ENCODE results near the gene HOXC9. TPM values are rescaled to one million over a fixed set of nuclear protein-coding genes. Genes with fewer than 3 reads are reported as not detected.

The HOXC9 gene
- total RNA-seq, 1 experiment from 2014 or later: not detected

DNA sequence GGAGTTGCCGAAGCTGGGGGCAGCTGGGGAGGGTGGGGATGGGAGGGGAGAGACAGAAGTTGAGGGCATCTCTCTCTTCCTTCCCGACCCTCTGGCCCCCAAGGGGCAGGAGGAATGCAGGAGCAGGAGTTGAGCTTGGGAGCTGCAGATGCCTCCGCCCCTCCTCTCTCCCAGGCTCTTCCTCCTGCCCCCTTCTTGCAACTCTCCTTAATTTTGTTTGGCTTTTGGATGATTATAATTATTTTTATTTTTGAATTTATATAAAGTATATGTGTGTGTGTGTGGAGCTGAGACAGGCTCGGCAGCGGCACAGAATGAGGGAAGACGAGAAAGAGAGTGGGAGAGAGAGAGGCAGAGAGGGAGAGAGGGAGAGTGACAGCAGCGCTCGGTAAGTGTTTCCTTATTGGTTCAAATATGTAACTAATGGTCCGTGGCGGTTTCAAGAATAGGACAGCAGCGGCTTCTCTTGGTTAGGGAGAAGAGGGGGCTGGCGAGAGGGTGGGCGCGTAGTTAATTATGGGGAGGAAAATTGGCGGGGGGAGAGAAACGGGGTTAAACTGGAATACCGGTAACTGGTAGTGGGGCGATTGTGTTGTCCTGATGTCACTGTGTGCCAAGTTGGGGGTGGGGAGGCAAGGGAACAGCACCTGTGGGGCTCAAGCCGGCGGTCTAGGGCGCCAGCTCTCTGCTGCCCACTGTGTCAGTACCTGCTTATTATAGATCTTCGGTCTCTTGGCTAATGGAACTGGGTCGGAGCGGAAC, 17.2 kb downstream of the HOXC9 start:
- peaks cover 93% of the 10 kb centered on the region for H3K27me3 ChIP-seq (ENCODE audit: insufficient read depth, low read length)
- H3K14ac ChIP-seq (ENCODE audit: insufficient read depth, low read length): no peak overlapping the region
- peak; percentile 68 for DNase-seq
- no peaks in the 10 kb centered on the region for H3K4me1 ChIP-seq (ENCODE audit: insufficient read depth, low read length)
- H2BK15ac ChIP-seq (ENCODE audit: low read depth, low read length): no peak overlapping the region
- no peak overlapping the region for H3K18ac ChIP-seq (ENCODE audit: insufficient read length, low read depth, low read length)
- H2AK5ac ChIP-seq (ENCODE audit: insufficient read length, low read length): no peak overlapping the region
- no peak overlapping the region for H4K91ac ChIP-seq (ENCODE audit: insufficient read length, low read depth, low read length)
- no peak overlapping the region for H4K5ac ChIP-seq (ENCODE audit: insufficient read length, low read depth, low read length)
- H3K27ac Mint-ChIP-seq: no peak overlapping the region
- no peaks in the 10 kb centered on the region for H4K20me1 ChIP-seq (ENCODE audit: control insufficient read depth, insufficient read depth, insufficient read length)
- no peaks in the 10 kb centered on the region for H3K79me2 ChIP-seq (ENCODE audit: insufficient read depth, low read length)
- H2BK5ac ChIP-seq (ENCODE audit: insufficient read length, low read length): no peak overlapping the region
- H3K9me3 ChIP-seq (ENCODE audit: control insufficient read depth, low read depth, low read length): no peaks in the 10 kb centered on the region
- WGBS (ENCODE audit: extremely low coverage, insufficient read length, low lambda C conversion rate): no CpG with 5 or more reads among the region's 24 CpGs
- H3K36me3 Mint-ChIP-seq (ENCODE audit: insufficient read depth in 1 of 3, low read depth in 3 of 3): no peaks in the 10 kb centered on the region
- no peak overlapping the region for H2BK20ac ChIP-seq (ENCODE audit: low read depth, low read length, poor library complexity, severe bottlenecking)
- no peak overlapping the region for H3K9ac ChIP-seq (ENCODE audit: extremely low read depth, insufficient read length, low read length)
- H2AFZ ChIP-seq (ENCODE audit: low read length): no peak overlapping the region
- H3K79me1 ChIP-seq (ENCODE audit: insufficient read depth, low read depth, low read length, poor library complexity, severe bottlenecking): no peaks in the 10 kb centered on the region
- H3K4me2 ChIP-seq (ENCODE audit: insufficient read depth, insufficient read length, low read length): peak overlapping the region; percentile 77
- H2BK120ac ChIP-seq (ENCODE audit: low read depth, low read length, poor library complexity, severe bottlenecking): no peak overlapping the region
- TF ChIP-seq CTCF (conservative IDR thresholded peaks at IDR 0.05): no peak
- H3K4me1 Mint-ChIP-seq: peaks cover 13 to 26% of the 10 kb centered on the region in 2 experiments
- no peak overlapping the region for H3T11ph ChIP-seq (ENCODE audit: low read length)
- peaks cover 100% of the 10 kb centered on the region for H3K27me3 Mint-ChIP-seq (ENCODE audit: low read depth)
- H3K27ac ChIP-seq (ENCODE audit: insufficient read length, low read depth, low read length): no peak overlapping the region
- peaks cover 10% of the 10 kb centered on the region for H3K23me2 ChIP-seq (ENCODE audit: insufficient read length, low read depth, low read length, poor library complexity, severe bottlenecking)
- H3K4ac ChIP-seq (ENCODE audit: low read depth, low read length): no peak overlapping the region
- peak overlapping the region; percentile 38 to 77 for H3K4me3 Mint-ChIP-seq
- H3K23ac ChIP-seq (ENCODE audit: insufficient read length, low read depth, low read length): no peak overlapping the region
- H2BK12ac ChIP-seq (ENCODE audit: insufficient read length, low read depth, low read length): no peak overlapping the region
- peaks cover 0 to 2% of the 10 kb centered on the region in 2 experiments; a peak in 2 of 5 replicates for H3K9me3 Mint-ChIP-seq
- no peak overlapping the region for H3K56ac ChIP-seq (ENCODE audit: insufficient read length, low read depth, low read length)
- H4K8ac ChIP-seq (replicated peaks; ENCODE audit: insufficient read length, low read depth, low read length): no peak overlapping the region
